Stimulated activated naive CD4-positive, alpha-beta T cell (primary cell): ENCODE measurements around the gene AIG1.
"Not testable (repeated sequence)": the region's sequence is repeated elsewhere in the genome, so short reads cannot be mapped to it uniquely, and the experiment has no call there.

ENCODE experiments used
- DNase-seq, 6 experiments: peaks; one replicate each; lab custom pipeline; 2025; lab: John Stamatoyannopoulos, UW

Gene AIG1

GRCh38 chr6:143164565-143165105, 103.9 kb downstream of the AIG1 start:
- DNase-seq, result no peak

- DNase-seq, result no peak
Observed at GRCh38 chr6:143165315-143165855, 104.7 kb downstream of the AIG1 start.

GRCh38 chr6:143166247-143166695, 105.6 kb downstream of the AIG1 start:
- DNase-seq, result no peak

GRCh38 chr6:143167224-143167623, 106.5 kb downstream of the AIG1 start:
- DNase-seq, result no peak

- DNase-seq, result not testable (repeated sequence)
Observed at GRCh38 chr6:143168396-143168816, 107.7 kb downstream of the AIG1 start.

- no peak for DNase-seq
Observed at GRCh38 chr6:143169440-143169839, 108.8 kb downstream of the AIG1 start.

- no peak for DNase-seq
Observed at GRCh38 chr6:143174516-143174915, 113.8 kb downstream of the AIG1 start.

- DNase-seq, result no peak
Observed at GRCh38 chr6:143174951-143175350, 114.3 kb downstream of the AIG1 start.

- no peak for DNase-seq
Observed at GRCh38 chr6:143176090-143177021, 115.7 kb downstream of the AIG1 start.

GRCh38 chr6:143177706-143178105, 117.0 kb downstream of the AIG1 start:
- DNase-seq, result no peak

- DNase-seq, result no peak
Observed at GRCh38 chr6:143179096-143179495, 118.4 kb downstream of the AIG1 start.

- DNase-seq, result no peak
Observed at GRCh38 chr6:143179901-143180612, 119.4 kb downstream of the AIG1 start.

- DNase-seq, result no peak
Observed at GRCh38 chr6:143180826-143181225, 120.1 kb downstream of the AIG1 start.

GRCh38 chr6:143183666-143184065, 123.0 kb downstream of the AIG1 start:
- DNase-seq, result no peak

GRCh38 chr6:143185288-143185687, 124.6 kb downstream of the AIG1 start:
- no peak for DNase-seq

GRCh38 chr6:143187238-143187923, 126.7 kb downstream of the AIG1 start:
- no peak for DNase-seq

- DNase-seq, result no peak
Observed at GRCh38 chr6:143188292-143188691, 127.6 kb downstream of the AIG1 start.

GRCh38 chr6:143191361-143191760, 130.7 kb downstream of the AIG1 start:
- no peak for DNase-seq

GRCh38 chr6:143192766-143193165, 132.1 kb downstream of the AIG1 start:
- no peak for DNase-seq

GRCh38 chr6:143193571-143194094, 132.9 kb downstream of the AIG1 start:
- no peak for DNase-seq

- no peak for DNase-seq
Observed at GRCh38 chr6:143194095-143194589, 133.5 kb downstream of the AIG1 start.
